Measurements from ENCODE around the gene ZNF592. TPM values are rescaled to one million over a fixed set of nuclear protein-coding genes. Genes with fewer than 3 reads are reported as not detected.

ZNF592 gene
- total RNA-seq, 6 donors from 2014 or later = 22.5 to 35.2 (median 26.7) TPM

DNA sequence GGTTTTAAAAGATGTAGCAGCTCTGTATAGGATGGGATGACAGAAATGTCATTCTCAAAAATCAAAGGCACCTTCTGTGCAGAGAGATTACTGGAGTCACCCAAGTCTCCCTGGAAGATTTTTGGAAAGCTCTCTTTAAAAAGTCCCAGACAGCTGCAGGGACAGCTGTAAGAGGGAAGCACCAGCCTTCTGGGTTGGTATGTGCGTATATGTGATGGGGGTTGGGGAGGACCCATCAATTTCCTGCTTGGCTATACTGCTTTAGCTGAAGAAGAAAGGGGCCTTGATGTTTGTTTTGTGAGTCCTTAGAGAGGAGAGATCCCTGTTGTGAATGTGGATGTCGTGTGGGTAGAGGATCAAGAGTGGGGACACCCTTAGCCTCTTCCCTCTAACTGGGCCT is 27.0 kb upstream of the ZNF592 start:
- H3K36me3 ChIP-seq = no peaks in the 10 kb centered on the region
- WGBS, 2 donors = 56 to 69% methylated on average over 2 of the region's 2 CpGs
- DNase-seq (no peak), ATAC-seq (ENCODE audit: low FRiP score in 2 of 2) (no peak)
- H3K9me3 ChIP-seq = no peaks in the 10 kb centered on the region
- no peak overlapping the region for H3K4me3 ChIP-seq
- peaks cover 6 to 21% (median 13%) of the 10 kb centered on the region in 4 donors for H3K4me1 ChIP-seq
- TF ChIP-seq EP300 (IDR thresholded peaks at IDR 0.05) (no peak), POLR2A (IDR thresholded peaks at IDR 0.05) (no peak), POLR2AphosphoS5 (IDR thresholded peaks at IDR 0.05) (no peak)
- TF ChIP-seq, protein P1, sequence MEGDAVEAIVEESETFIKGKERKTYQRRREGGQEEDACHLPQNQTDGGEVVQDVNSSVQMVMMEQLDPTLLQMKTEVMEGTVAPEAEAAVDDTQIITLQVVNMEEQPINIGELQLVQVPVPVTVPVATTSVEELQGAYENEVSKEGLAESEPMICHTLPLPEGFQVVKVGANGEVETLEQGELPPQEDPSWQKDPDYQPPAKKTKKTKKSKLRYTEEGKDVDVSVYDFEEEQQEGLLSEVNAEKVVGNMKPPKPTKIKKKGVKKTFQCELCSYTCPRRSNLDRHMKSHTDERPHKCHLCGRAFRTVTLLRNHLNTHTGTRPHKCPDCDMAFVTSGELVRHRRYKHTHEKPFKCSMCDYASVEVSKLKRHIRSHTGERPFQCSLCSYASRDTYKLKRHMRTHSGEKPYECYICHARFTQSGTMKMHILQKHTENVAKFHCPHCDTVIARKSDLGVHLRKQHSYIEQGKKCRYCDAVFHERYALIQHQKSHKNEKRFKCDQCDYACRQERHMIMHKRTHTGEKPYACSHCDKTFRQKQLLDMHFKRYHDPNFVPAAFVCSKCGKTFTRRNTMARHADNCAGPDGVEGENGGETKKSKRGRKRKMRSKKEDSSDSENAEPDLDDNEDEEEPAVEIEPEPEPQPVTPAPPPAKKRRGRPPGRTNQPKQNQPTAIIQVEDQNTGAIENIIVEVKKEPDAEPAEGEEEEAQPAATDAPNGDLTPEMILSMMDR (IDR thresholded peaks at IDR 0.05) = no peak
- peak overlapping the region in 2 of 4 donors; percentile 11 to 66 for H3K27ac ChIP-seq
- no peaks in the 10 kb centered on the region for H3K27me3 ChIP-seq

DNA sequence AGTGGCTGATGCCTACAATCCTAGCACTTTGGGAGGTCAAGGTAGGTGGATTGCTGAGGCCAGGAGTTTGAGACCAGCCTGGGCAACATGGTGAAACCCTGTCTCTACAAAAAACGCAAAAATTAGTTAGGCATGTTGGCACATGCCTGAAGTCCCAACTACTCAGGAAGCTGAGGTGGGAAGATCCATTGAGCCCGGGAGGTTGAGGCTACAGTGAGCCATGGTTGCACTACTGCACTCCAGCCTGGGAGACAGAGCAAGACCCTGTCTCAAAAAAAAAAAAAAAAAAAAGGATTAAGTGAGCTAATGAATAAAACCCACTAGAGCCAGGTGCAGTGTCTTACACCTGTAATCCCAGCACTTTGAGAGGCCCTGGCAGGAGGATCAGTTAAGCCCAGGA is 25.8 kb upstream of the ZNF592 start:
- no peak for ATAC-seq (ENCODE audit: low FRiP score in 2 of 2)
- H3K27me3 ChIP-seq = no peaks in the 10 kb centered on the region
- peaks cover 4 to 16% (median 12%) of the 10 kb centered on the region in 4 donors for H3K4me1 ChIP-seq

DNA sequence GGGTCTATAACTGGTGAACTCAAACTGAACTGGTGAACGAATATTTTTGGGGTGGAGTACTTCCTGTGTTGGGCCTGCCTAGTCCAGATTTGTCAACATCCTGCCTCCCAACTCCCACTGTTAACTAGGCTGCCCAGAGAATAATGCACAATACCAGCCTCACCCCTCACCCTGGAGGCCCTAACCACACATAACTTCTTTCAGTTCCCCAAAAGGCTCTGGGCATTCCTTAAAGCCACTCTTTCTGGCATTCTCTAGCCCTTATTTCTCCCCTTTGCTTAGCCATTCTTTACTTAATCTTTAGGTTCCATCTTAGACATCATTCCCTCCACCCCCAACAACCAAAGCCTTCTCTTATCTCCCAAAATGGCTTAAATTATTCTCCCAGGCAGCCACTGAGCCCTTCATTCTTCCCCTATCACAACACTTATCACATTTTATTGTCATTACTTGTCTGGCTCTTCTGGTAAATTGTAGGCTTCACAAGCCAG is 23.3 kb upstream of the ZNF592 start:
- 8 to 19% methylated on average over 1 of the region's 1 CpG for WGBS, 2 donors

More for the DNA sequence above, 25.8 kb upstream of the ZNF592 start:
- Histone ChIP-seq H3K27ac (no peak overlapping the region), H3K4me3 (no peak overlapping the region), H3K9me3 (no peaks in the 10 kb centered on the region), H3K36me3 (no peaks in the 10 kb centered on the region)
- 83 to 93% methylated on average over 1 to 2 of the region's 2 CpGs for WGBS, 2 donors
- TF ChIP-seq, protein P1 (IDR thresholded peaks at IDR 0.05) = no peak
- TF ChIP-seq POLR2A (IDR thresholded peaks at IDR 0.05) = no peak
- no peak for TF ChIP-seq EP300 (IDR thresholded peaks at IDR 0.05)
- TF ChIP-seq POLR2AphosphoS5 (IDR thresholded peaks at IDR 0.05) = no peak
- no peak for DNase-seq

DNA sequence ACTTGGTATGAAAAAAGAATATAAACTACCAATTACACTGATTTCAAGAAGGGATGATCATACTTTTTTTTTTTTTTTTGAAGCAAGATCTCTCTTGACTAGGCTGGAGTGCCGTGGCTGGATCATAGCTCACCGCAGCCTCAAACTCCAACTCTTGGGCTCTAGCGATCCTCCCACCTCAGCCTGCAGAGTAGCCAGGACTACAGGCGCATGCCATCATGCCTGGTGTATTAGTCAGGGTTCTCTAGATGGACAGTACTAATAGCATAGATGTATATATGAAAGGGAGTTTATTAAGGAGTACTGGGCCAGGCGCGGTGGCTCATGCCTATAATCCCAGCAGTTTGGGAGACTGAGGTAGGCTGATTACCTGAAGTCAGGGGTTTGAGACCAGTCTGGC is 21.0 kb upstream of the ZNF592 start:
- Histone ChIP-seq H3K27me3 (no peaks in the 10 kb centered on the region), H3K4me3 (no peak overlapping the region), H3K4me1 (peaks cover 4 to 11% (median 8%) of the 10 kb centered on the region in 4 donors), H3K9me3 (no peaks in the 10 kb centered on the region), H3K36me3 (no peaks in the 10 kb centered on the region), H3K27ac (no peak overlapping the region)
- ATAC-seq (ENCODE audit: low FRiP score in 2 of 2) = no peak
- WGBS, 2 donors = 95 to 99% methylated on average over 6 of the region's 6 CpGs
- TF ChIP-seq POLR2AphosphoS5 (IDR thresholded peaks at IDR 0.05) (no peak), EP300 (IDR thresholded peaks at IDR 0.05) (no peak), POLR2A (IDR thresholded peaks at IDR 0.05) (no peak)
- TF ChIP-seq, protein P1 (IDR thresholded peaks at IDR 0.05) = no peak
- DNase-seq = no peak

More for the DNA sequence above, 23.3 kb upstream of the ZNF592 start:
- Histone ChIP-seq H3K9me3 (no peaks in the 10 kb centered on the region), H3K4me3 (no peak overlapping the region), H3K36me3 (no peaks in the 10 kb centered on the region), H3K27me3 (no peaks in the 10 kb centered on the region), H3K27ac (peak overlapping the region; percentile 45 to 79 (median 63)), H3K4me1 (peaks cover 4 to 16% (median 12%) of the 10 kb centered on the region in 4 donors)
- TF ChIP-seq EP300 (IDR thresholded peaks at IDR 0.05) (no peak), POLR2A (IDR thresholded peaks at IDR 0.05) (peak in 1 of 4 donors; percentile 7), POLR2AphosphoS5 (IDR thresholded peaks at IDR 0.05) (peak in 1 of 2 donors; percentile 52)
- TF ChIP-seq, protein P1 (IDR thresholded peaks at IDR 0.05) = no peak
- DNase-seq (peak in 1 of 2 donors; percentile 66), ATAC-seq (ENCODE audit: low FRiP score in 2 of 2) (peak; percentile 72 to 91)

DNA sequence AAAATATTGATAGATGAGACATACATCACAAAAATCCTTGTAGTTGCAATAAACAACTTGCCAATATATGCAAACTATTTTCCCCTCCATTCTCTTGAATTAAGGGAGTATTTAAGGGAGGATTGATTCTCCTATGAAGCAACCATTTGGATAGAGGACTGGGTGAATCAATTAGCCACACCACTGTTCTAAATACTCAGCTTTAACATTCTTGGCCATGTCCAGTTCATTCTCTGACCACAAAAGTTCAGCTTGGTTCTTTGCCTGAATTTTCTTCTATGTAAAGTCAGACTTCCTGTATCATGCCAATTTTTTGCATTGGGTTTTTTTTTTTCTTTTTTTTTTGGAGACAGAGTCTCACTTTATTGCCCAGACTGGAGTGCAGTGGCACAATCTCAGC is 16.6 kb upstream of the ZNF592 start:
- no peak overlapping the region for H3K4me3 ChIP-seq
- TF ChIP-seq, protein P1 (IDR thresholded peaks at IDR 0.05) = no peak
- TF ChIP-seq POLR2A (IDR thresholded peaks at IDR 0.05) (no peak), POLR2AphosphoS5 (IDR thresholded peaks at IDR 0.05) (no peak), EP300 (IDR thresholded peaks at IDR 0.05) (no peak)
- H3K27ac ChIP-seq = no peak overlapping the region
- no peaks in the 10 kb centered on the region for H3K27me3 ChIP-seq
- H3K9me3 ChIP-seq = no peaks in the 10 kb centered on the region
- H3K36me3 ChIP-seq = no peaks in the 10 kb centered on the region
- peaks cover 8 to 19% (median 11%) of the 10 kb centered on the region in 4 donors for H3K4me1 ChIP-seq
- DNase-seq = no peak
- ATAC-seq (ENCODE audit: low FRiP score in 2 of 2) = no peak

All from upper lobe of left lung (tissue), 6 donors.